NCI-H2081 (cell line): ENCODE results near the gene CYYR1.
A peak's percentile ranks its signal among the peaks of the same experiment; 100 is the strongest.

Experiments
- DNase-seq, 2 experiments: peaks; one replicate each; lab custom pipeline; 2025; lab: John Stamatoyannopoulos, UW

CYYR1 gene

DNA sequence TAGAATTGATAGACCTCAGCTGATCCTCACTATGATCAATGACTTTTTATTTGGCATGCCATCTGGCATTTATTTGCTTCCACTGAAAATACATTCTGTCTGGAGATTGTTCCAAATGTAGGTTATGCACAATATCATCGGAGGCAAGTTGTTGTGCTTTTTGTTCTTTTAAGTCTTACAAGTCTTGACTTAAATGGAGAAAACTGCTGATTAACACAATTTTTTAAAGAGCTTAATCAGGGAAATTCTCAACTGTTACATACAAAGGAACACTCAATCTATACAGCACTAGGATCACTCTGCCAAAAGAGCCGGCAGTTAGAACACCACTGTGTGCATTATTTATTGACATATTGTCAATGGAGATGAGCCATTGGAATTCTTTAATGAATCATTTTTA, 19.2 kb downstream of the CYYR1 start:
- DNase-seq, result peak in 1 of 2 experiments; percentile 57

- no peak for DNase-seq
Measured at GRCh38 chr21:26550326-26550725, 22.8 kb downstream of the CYYR1 start.

- DNase-seq, result no peak
Measured at GRCh38 chr21:26546446-26547097, 26.5 kb downstream of the CYYR1 start.

DNA sequence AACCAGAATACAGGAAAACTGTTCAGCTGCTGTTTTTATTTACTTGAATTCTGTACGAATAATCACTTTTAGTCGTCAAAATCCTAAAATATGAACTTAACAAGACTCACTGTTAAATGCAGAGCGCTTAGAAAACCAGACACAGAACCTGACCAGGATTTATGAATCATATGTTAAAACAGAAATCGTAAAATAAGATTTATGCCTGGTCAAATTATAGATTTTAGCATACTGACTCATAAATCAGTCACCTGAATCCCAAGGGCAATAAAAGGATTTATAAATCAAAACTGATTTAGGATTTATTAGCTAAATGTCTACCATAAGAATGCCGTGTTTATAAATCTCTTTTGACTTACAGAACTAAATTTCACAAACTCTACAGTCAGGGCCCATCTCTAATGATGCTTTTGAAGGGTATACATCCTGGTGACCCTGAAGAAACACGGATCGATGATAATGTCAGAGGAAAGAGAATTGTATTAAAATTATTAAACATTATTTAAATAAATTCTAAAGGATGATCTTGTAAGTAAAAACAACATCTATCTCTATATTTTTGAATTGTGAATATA, 28.8 kb downstream of the CYYR1 start:
- DNase-seq, result no peak

DNA sequence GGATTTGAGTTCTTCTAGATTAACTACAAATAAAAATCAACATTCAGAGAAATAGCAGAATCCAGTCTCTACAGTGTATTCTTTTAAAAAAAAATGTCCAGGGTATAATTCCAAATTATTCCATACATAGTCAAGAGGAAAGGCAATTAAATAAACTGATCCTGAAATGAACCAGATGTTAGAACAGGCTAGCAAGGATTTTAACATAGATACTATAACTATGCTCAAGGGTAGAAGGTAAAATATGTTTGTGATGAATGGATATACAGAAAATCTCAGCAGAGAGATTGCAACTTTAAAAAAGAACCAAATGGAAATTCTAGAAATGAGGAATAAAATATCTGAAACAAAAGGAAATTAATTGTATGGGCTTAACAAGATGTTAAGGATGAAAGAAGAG, 32.4 kb downstream of the CYYR1 start:
- DNase-seq, result no peak

DNA sequence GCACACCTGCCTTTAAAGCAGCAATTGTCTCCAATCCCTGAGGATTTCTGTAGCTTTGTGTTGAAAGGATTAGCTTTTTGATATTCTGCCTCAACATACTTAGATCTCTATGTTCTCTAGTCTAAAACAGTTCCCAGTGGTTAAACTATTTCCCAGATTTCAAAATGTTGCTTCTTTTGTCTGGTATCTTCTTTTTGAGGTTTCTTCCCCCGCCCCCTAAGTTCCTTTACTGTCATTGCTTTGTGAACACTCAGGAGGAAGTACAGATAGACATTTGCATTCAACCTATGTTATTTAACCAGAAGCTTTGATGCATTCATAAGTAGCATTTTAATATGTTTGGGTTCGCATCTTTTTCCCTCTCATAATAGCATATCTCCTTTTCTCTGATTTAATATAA, 33.5 kb downstream of the CYYR1 start:
- DNase-seq, result no peak

DNA sequence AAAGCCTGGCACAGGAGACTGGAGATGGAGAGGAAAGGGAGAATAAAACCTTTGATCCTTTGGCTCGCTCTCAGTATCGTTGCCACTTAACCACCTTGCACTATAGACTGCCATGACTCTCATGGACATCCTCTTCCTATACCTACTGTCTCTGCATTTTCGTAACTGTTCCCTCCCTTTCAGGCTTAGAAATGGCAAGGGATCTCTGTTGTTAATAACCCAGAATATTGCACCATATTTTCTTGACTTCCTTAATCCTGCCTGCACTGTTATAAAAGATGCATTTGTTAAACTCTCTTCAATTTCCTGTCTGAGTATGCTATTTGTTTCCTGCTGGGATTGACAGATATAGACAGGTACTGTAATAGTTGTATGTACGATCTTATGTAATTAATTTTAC, 38.6 kb downstream of the CYYR1 start:
- no peak for DNase-seq

DNA sequence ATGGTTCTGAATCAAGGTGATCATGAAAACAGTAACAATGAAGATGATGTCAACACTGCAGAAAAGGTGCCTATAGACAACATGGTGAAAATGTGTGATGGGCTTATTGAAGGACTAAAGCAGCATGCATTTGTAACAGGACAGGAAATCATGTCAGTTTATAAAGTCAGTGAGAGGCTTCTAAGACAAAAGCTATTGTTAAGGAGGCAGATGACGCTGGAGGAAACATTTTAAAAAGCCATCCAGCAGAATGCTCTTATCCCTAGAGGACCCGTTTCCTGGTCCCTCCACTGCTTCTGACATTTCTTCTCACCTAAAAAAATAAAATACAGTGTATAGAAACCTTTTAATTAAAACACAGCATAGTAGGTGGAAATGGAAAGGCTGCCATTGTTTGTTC, 40.9 kb downstream of the CYYR1 start:
- DNase-seq, result no peak

- DNase-seq, result no peak
Measured at GRCh38 chr21:26529526-26529925, 43.6 kb downstream of the CYYR1 start.

DNA sequence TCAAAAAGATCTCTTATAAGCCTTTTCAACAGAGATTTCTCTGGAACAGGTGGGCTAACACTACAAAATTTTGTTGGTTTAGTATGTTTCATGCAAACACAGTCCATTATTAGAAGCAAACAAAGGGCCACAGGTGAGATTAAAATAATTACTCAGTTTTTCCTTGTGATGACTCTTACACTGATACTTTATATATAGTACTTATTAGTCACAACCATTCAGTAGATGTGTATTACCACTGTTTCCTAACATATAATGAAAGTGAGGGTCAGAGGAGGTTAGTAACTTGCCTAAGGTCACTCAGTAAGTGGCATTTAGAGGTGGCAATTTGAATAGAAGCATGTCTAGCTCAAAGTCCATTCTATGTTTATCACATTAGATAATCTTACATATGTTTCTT, 44.2 kb downstream of the CYYR1 start:
- no peak for DNase-seq

DNA sequence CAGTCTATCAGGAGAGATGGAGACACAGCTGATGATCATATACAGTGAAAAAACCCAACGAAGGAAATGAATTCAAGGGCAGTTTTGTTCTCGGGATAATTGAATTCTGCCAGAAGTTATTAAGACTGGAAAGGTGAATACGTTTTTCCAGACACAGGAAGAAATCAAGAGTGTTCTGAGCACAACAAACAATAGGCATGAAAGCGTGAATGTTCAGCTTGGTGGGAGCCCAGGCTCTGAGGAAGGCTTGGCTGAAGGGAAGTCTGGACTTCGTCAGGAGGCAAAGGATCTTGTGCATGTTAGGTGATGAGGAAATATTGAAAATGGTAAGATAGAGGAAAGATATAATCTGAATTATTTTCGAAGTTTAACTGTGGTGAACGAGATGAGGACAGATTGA, 50.4 kb downstream of the CYYR1 start:
- DNase-seq, result no peak

- no peak for DNase-seq
Measured at GRCh38 chr21:26519142-26519541, 53.9 kb downstream of the CYYR1 start.

DNA sequence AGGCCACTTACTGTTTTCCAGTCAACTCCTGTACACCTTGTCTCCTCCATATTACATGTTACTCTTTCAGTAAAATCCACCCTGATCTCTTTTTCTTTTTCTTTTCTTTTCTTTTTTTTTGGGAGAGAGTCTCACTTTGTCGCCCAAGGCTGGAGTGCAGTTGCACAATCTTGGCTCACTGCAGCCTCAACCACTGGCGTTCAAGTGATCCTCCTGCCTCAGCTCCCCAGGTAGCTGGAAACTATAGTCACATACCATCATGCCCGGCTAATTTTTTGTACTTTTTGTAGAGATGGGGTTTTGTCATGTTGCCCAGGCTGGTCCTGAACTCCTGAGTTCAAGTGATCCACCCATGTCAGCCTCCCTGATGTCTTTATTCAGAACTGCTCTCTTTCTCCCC, 57.8 kb downstream of the CYYR1 start:
- no peak for DNase-seq

- DNase-seq, result no peak
Measured at GRCh38 chr21:26513212-26513611, 59.9 kb downstream of the CYYR1 start.

DNA sequence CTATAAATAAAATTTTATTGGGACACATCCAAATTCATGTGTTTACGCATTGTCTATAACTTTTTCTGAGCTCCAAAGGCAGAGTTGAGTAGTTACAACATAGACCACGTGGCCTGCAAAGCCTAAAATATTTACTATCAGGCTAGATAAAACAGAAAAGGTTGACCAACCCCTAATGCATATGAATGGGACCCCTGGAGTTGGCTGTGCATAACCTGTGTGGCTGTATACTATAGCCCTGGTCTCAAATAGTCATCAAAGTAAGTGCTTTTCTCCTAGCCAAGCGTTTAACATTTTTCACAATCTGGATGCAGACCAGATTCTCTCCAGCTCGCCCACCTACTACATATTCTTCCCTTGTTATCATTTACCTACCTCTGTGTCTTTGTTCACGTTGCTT, 60.4 kb downstream of the CYYR1 start:
- DNase-seq, result no peak

- no peak for DNase-seq
Measured at GRCh38 chr21:26508903-26509302, 64.2 kb downstream of the CYYR1 start.

GRCh38 chr21:26506956-26507355, 66.1 kb downstream of the CYYR1 start:
- DNase-seq, result no peak

DNA sequence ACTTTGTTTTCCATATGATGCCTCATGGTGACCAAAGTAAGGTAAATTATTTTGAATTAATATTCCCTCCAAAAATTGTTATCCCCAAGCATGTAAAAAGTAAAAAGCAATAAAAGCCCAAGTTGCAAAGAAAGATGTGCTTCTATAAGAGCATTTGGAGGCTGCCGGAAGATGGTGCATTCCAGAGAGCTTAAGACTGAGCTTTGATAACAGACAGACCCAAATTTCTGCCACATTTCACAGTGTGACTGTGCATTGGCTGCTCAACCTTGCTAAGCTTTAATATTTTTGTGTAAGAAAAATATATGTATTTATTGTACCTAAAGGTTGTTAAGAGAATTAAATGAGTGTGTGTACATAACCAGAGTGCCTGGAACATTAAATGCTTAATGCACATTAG, 67.9 kb downstream of the CYYR1 start:
- DNase-seq, result no peak

- no peak for DNase-seq
Measured at GRCh38 chr21:26503414-26503813, 69.7 kb downstream of the CYYR1 start.

DNA sequence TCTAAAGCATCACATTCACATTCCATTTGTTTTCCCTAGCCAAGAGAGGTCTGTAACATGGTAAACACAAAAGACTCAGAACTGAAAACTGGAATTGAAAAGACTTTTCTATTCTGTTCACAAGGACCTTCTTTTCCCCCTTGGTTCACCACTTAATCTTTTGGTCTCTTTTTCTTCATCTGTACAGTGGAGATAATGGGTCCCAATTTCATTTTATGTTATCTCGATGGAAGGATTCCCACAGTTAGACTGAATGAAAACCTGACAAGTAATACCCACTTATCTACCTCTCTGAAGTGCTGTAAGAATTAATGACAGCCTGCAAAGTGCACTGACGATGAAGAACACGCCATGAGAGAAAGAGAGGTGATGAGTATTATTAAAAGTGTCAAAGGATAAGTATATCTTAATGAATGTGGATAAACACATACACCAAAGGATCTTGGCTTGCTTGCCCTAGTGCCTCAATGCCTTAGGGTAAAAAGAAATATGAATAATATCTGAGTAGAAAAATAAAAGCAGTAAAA, 71.5 kb downstream of the CYYR1 start:
- no peak for DNase-seq

- no peak for DNase-seq
Measured at GRCh38 chr21:26499495-26499894, 73.6 kb downstream of the CYYR1 start.

- DNase-seq, result no peak
Measured at GRCh38 chr21:26495283-26495849, 77.7 kb downstream of the CYYR1 start.

DNA sequence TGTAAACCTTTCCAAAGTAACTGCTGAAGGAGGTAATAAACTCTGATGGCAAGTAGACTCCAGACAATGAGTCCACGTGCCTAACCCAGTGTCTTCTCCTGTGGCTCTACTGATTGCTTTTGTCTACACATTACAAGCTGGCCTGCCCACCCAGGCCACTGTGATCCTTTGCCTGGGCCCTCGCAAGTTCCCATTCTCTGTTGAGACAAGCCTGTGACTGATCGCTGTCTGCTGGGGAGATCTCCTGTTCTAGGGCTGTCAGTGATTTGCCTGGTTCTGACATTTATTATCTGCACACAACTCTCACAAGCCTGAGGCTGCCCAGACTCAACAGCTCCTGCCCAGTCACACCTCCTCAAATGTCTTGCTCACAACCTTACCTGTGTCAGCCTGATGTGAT, 81.4 kb downstream of the CYYR1 start:
- no peak for DNase-seq

DNA sequence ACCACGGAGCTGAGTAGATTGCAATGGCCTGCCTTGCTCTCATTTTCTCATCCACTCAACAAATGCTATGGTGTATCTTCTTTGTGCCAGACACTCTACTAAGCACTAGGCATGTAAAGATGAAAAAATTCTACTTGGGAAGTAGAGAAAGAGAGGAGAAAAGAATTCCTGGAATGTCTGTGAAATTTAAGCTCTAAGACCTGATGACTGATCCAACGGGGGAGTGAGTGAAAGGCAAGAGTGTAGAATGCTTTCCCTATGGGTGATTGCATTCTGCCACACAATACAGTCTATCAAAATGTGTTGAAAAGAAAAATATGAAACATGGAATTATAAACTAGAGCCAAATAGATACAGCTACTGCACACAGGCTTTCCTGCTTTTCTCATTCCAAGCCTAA, 82.3 kb downstream of the CYYR1 start:
- DNase-seq, result no peak
